ENCODE results near the gene SLITRK6. TPM values are rescaled to one million over a fixed set of nuclear protein-coding genes. Genes with fewer than 3 reads are reported as not detected.

Gene SLITRK6
- total and polyA plus RNA-seq, 2 of the 4 experiments (the other 2 are of a cell fraction), result 1.1 to 1.6 TPM

- intact Hi-C loops (cut with micrococcal nuclease) (no loop called here), in situ Hi-C loops (cut with MboI; ENCODE audit: low sequenced_read_pairs) (no loop called here), dilution Hi-C loops (cut with HindIII; ENCODE audit: low sequenced_read_pairs, unreplicated experiment) (no loop called here)
- 100% methylated on average over 1 of the region's 3 CpGs; no CpG with 5 or more reads in 1 of the 2 experiments for WGBS, 2 experiments (ENCODE audit: extremely low coverage in 2 of 2, insufficient read length in 1 of 2)
- Histone ChIP-seq H2BK15ac (ENCODE audit: low read depth, low read length) (no peak overlapping the region), H4K5ac (ENCODE audit: low read depth, low read length) (no peak overlapping the region), H2BK5ac (ENCODE audit: low read depth, low read length, poor library complexity, severe bottlenecking) (no peak overlapping the region), H3K79me1 (ENCODE audit: low read depth in 1 of 2, low read length in 2 of 2) (no peaks in the 10 kb centered on the region), H3K23ac (ENCODE audit: low read depth, low read length) (no peak overlapping the region), H3K27me3 (ENCODE audit: control insufficient read depth, insufficient read depth, low read length) (no peaks in the 10 kb centered on the region), H3K4ac (ENCODE audit: low read depth, low read length) (no peak overlapping the region), H2AFZ (replicated peaks; ENCODE audit: low read length, poor library complexity) (no peak overlapping the region), H3K18ac (ENCODE audit: low read depth, low read length) (no peak overlapping the region), H3K9ac (ENCODE audit: low read depth, low read length) (no peak overlapping the region), H2BK20ac (ENCODE audit: low read depth, low read length) (no peak overlapping the region), H3K14ac (replicated peaks; ENCODE audit: low read depth, low read length) (no peak overlapping the region), H3K9me1 (ENCODE audit: insufficient read depth, low read length) (no peaks in the 10 kb centered on the region), H3K36me3 (ENCODE audit: control insufficient read depth, insufficient read depth, low read length) (no peaks in the 10 kb centered on the region), H2BK120ac (ENCODE audit: low read depth, low read length) (no peak overlapping the region), H2AK9ac (replicated peaks; ENCODE audit: low read depth, low read length, poor library complexity) (no peak overlapping the region), H3K4me2 (ENCODE audit: low read depth, low read length) (no peak overlapping the region), H3K4me1 (ENCODE audit: control insufficient read depth, insufficient read depth, low read length) (no peaks in the 10 kb centered on the region), H4K8ac (ENCODE audit: low read depth in 2 of 2, low read length in 2 of 2) (no peak overlapping the region), H3K9me3 (ENCODE audit: control insufficient read depth, insufficient read depth, low read length) (no peaks in the 10 kb centered on the region), H2AK5ac (ENCODE audit: low read depth, low read length) (no peak overlapping the region), H3K27ac (ENCODE audit: insufficient read depth, low read length) (no peak overlapping the region), H4K20me1 (ENCODE audit: insufficient read depth, low read length) (no peaks in the 10 kb centered on the region), H3K56ac (ENCODE audit: extremely low read depth, insufficient read depth, low read length) (no peak overlapping the region), H3K4me3 (ENCODE audit: insufficient read depth, low read depth, low read length) (no peak overlapping the region), H4K91ac (ENCODE audit: insufficient read depth, low read depth, low read length) (no peak overlapping the region)
- no peak for TF ChIP-seq USF2 (IDR thresholded peaks at IDR 0.05; ENCODE audit: low read depth, low read length)
- no peak for TF ChIP-seq RCOR1 (IDR thresholded peaks at IDR 0.05; ENCODE audit: insufficient replicate concordance, low read length)
- no peak for TF ChIP-seq MXI1 (IDR thresholded peaks at IDR 0.05; ENCODE audit: borderline replicate concordance, low read depth, low read length)
- TF ChIP-seq NFE2L2 (IDR thresholded peaks at IDR 0.05; ENCODE audit: low read depth, low read length), result no peak
- no peak for TF ChIP-seq CTCF (conservative IDR thresholded peaks at IDR 0.05; ENCODE audit: low read depth, low read length)
- ATAC-seq (ENCODE audit: low read depth) (no peak), DNase-seq (no peak)
- CTCF ChIA-PET, result no interaction called here
- POLR2A ChIA-PET (ENCODE audit: unreplicated experiment), result no interaction called here
- no TSS peak for BruUV-seq (replicated peaks)
Measured at GRCh38 chr13:85785205-85785604, 14.0 kb downstream of the SLITRK6 start.
